GM18870 (cell line): ENCODE data around the gene TCHP.
"Not testable (repeated sequence)": the region's sequence is repeated elsewhere in the genome, so short reads cannot be mapped to it uniquely, and the experiment has no call there.

ENCODE experiments used
- ATAC-seq: cut with Tn5 transposase; IDR thresholded peaks from one replicate; pipeline ENCODE4 v1.9.1; 2021; ENCODE audit warnings: moderate library complexity; ENCODE audit not compliant: unreplicated experiment

TCHP gene

GRCh38 chr12:109910254-109910968 is 10.3 kb downstream of the TCHP start:
- ATAC-seq: no peak

GRCh38 chr12:109910969-109911348 is 10.9 kb downstream of the TCHP start:
- no peak for ATAC-seq

GRCh38 chr12:109912855-109913321 is 12.8 kb downstream of the TCHP start:
- ATAC-seq: no peak

GRCh38 chr12:109914461-109914860 is 14.4 kb downstream of the TCHP start:
- no peak for ATAC-seq

GRCh38 chr12:109915171-109916040 is 15.3 kb downstream of the TCHP start:
- no peak for ATAC-seq

- ATAC-seq: no peak
Observed at GRCh38 chr12:109916045-109916444, 16.0 kb downstream of the TCHP start.

GRCh38 chr12:109919456-109919855 is 19.4 kb downstream of the TCHP start:
- no peak for ATAC-seq

GRCh38 chr12:109920261-109920780 is 20.2 kb downstream of the TCHP start:
- ATAC-seq: no peak

- ATAC-seq: no peak
Observed at GRCh38 chr12:109921982-109922381, 21.9 kb downstream of the TCHP start.

- no peak for ATAC-seq
Observed at GRCh38 chr12:109923038-109923437, 23.0 kb downstream of the TCHP start.

- no peak for ATAC-seq
Observed at GRCh38 chr12:109923481-109924245, 23.6 kb downstream of the TCHP start.

GRCh38 chr12:109925185-109925840 is 25.2 kb downstream of the TCHP start:
- no peak for ATAC-seq

GRCh38 chr12:109926016-109926415 is 25.9 kb downstream of the TCHP start:
- no peak for ATAC-seq

GRCh38 chr12:109926488-109927210 is 26.6 kb downstream of the TCHP start:
- ATAC-seq: no peak

- no peak for ATAC-seq
Observed at GRCh38 chr12:109927622-109928021, 27.5 kb downstream of the TCHP start.

- no peak for ATAC-seq
Observed at GRCh38 chr12:109928058-109928656, 28.1 kb downstream of the TCHP start.

- ATAC-seq: not testable (repeated sequence)
Observed at GRCh38 chr12:109929326-109929725, 29.3 kb downstream of the TCHP start.

GRCh38 chr12:109930028-109930800 is 30.1 kb downstream of the TCHP start:
- ATAC-seq: no peak

GRCh38 chr12:109931143-109931542 is 31.1 kb downstream of the TCHP start:
- ATAC-seq: no peak
